ENCODE measurements around the gene POLR2B.
"Not testable (repeated sequence)": the region's sequence is repeated elsewhere in the genome, so short reads cannot be mapped to it uniquely, and the experiment has no call there.

GRCh38 chr4:57060717-57061067 lies 82.0 kb downstream of the POLR2B start:
- TF ChIP-seq CTCF (conservative IDR thresholded peaks at IDR 0.05; ENCODE audit: low read length); EZH2phosphoT487 (IDR thresholded peaks at IDR 0.05; ENCODE audit: borderline replicate concordance, low read depth, low read length): not testable (repeated sequence)

Data from OCI-LY7 (cell line).